ENCODE measurements around the gene FOXK1. TPM values are rescaled to one million over a fixed set of nuclear protein-coding genes. Genes with fewer than 3 reads are reported as not detected.

FOXK1 gene
- total RNA-seq, 1 donor from 2014 or later, result 56.3 TPM

DNA sequence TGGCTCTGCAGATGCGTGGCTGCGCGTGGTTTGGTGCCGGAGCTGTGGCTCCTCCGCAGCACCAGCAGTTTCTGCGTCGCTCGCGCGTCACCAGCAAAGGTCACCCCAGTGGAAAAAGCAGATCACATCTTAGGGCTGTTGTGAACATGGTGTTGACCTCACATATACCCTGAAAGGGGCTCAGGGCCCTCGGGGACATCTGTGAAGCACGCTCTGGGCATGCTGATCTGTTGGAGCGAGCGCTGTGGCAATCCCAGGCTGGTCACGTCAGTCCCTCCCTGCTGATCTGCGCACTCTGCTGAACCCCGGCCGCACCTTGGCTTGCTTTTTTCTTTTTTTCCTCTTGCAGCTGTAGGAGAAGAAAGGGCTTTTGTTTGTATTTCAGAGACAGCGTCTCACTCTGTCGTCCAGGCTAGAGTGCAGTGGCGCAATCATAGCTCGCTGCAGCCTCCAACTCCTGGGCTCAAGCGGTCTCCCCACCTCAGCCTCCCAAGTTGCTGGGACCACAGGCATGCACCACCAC, 60.0 kb downstream of the FOXK1 start:
- no peak for DNase-seq (ENCODE audit: extremely low read depth, low read depth, low spot score)

DNA sequence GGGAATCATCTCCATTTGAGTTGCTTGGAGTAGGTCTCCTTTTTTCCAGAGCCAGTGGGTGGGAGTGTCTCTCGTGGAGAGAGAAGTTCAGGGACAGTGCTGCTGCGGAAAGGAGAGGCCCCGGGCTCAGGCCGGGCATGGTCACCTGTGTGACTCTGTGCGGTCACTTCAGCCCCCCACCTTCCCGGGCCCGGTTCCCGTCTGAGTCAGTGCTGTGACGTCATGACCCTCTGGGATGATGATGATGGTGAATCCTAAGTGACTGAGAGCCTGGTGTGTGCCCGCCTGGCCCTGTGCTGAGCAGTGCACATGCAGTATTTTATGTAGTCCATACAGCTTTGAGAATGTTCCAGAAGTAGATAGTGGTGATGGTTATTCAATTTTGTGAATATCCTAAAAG, 60.8 kb downstream of the FOXK1 start:
- no peak for DNase-seq (ENCODE audit: extremely low read depth, low read depth, low spot score)

DNA sequence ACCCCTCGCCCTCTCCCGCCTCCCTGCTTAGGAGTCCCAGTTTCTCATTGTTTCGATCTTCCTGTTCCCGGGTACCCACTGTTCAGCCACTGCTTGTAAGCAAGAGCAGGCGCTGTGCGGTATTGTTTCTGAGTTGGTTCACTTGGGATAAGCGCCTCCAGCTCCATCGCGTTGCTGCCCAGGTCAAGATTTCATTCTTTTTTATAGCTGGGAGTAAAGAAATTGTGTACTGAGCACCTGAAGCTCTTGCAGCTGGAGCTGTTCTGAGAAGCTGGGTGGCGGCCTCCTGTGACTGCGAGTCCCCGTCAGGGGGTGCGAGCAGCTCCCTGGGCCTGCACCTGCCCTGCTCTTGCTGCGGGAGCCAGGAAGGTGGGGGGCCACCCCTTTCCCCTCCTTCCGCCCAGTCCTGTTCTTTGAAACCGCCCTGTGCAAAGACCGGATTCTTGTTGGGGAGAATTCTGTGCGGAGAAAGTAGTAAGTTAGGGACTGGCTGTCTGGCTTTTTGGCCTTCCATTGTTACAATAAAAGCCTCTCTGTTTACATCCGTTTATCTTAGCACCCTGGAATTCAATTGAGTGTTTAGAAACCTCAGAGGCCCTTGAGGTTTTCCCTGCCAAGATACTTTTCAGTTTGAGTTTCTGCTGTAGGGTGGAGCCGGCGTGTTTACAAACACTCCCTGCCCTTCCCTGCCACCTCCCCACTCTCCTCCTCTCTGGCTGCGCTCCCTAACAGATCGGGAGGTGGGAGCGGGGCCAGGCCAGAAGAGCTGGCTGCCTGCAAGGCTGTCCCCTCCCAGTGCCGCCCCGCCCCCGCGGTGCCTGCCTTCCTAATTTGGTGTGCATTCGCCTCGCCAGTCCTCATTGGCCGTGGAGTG, 62.5 kb downstream of the FOXK1 start:
- DNase-seq (ENCODE audit: extremely low read depth, low read depth, low spot score), result peak; percentile 85

DNA sequence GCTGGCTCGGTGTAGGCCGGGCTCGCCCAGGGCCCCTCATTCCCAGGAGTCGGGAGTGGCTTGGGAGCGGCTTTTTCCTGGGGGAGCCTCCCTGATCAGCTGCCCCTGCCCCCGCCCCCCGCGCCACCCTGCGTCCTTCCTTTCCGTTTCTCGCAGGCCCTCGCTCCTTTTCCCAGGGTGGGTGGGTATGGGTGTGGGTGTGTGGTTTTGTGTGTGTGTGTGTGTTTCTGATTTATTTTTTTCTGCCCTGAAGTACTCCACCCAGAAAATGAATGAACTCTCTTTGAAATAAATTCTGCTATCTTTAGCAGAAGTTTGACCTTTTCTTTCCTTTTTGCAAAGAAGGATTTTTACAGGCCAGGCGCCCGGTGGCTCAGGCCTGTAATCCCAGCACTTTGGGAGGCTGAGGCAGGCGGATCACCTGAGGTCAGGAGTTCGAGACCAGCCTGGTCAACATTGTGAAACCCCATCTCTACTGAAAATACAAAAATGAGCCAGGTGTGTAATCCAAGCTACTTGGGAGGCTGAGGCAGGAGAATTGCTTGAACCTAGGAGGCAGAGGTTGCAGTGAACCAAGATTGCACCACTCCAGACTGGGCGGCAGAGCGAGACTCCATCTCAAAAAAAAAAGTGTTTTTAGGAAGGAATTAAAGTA, 63.3 kb downstream of the FOXK1 start:
- no peak for DNase-seq (ENCODE audit: extremely low read depth, low read depth, low spot score)

DNA sequence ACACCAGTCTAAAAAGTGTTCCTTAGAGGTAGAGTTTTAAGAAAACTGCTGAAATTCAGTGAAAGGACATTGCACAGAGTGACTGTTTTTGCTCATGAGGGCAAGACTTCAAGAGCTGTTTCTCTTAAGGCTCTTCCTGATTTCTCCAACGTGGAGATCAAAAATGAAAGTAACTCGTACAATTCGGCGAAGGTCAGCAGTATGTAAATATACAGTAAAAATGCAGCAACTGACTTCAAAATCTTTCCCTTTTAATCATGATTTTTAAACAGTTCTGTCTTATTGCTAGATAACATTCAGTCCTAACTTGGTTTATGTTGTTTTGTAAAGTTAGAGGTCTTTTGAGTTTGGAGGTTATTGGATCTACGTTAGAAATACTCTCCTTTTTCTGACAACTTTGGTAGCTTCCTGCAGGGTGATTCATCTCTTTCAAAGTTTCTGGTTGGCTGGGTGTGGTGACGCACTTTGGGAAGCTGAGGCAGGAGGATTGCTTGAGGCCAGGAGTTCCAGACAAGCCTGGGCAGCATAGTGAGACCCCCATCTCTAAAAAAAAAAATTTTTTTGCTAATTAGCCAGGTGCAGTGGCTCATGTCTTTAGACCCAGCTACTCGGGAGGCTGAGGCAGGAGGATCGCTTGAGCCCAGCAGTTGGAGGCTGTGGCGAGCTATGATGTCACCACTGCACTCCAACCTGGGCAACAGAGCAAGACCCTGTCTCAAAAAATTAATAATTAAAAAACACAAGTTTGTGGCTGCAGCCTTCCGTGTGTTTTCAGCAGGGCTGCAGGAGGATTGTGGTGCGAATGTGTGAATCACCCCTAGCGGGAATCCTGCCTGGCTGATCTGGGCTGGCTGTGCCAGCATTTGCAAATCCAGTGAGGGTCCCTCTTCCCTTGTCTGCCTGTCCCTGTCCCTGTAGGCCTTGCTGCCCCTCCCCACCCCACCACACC, 64.2 kb downstream of the FOXK1 start:
- no peak for DNase-seq (ENCODE audit: extremely low read depth, low read depth, low spot score)

DNA sequence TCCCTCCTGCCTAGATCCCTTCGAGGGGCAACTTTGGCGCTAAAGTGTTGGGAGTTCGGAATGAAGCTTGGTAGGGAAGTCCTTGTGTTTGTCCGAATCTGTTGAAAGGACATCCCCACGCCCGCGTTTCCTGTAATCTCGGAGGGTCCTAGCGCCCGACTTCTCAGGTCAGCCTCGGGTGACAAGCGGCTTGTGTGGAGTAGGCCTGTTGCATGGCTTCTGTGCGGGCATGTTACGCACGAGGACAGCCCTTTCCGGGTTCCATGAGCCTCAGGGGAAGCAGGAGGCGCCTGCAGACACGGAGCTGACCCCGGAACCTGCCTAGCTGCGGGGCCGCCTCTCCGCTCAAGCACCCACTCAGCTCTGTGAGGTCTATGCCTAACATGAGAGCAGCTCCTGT, 64.9 kb downstream of the FOXK1 start:
- no peak for DNase-seq (ENCODE audit: extremely low read depth, low read depth, low spot score)

DNA sequence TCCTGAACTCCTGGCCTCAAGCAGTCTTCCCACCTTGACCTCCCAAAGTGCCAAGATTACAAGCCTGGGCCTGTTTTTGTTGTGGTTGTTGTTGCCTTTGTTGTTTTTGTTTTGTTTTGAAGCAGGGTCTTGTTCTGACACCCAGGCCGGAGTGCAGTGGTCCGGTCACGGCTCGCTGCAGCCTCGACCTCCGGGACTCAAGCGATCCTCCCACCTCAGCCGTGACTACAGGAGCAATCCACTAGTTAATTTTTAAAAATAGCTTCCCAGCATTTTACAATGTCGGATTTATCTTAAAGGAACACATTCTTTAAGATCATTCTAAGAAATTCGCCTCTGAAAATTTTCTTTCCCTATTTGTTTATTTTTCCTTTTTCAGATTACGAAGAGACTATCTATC, 65.7 kb downstream of the FOXK1 start:
- DNase-seq (ENCODE audit: extremely low read depth, low read depth, low spot score), result no peak

DNA sequence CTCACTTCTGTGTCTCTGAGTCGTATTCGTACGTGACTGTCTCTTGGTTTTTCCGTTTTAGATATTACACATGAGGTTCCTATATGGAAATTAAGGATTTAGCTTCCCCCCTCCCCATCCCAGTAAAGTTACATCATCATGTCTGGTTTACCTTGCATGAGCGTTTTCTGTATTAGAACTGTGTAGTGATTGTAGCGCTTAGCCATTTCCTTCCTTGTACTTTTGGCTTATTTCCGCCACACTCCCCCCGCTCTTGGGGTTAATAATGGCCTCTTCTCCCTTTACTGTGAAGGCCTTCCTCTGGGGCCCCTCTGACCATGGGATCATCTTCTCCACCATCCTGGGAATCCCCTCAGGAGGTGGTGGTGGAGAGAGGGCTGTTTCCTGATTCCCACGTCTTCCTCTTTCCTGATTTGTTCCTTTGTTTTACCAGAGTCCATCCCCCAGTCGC, 66.2 kb downstream of the FOXK1 start:
- no peak for DNase-seq (ENCODE audit: extremely low read depth, low read depth, low spot score)

DNA sequence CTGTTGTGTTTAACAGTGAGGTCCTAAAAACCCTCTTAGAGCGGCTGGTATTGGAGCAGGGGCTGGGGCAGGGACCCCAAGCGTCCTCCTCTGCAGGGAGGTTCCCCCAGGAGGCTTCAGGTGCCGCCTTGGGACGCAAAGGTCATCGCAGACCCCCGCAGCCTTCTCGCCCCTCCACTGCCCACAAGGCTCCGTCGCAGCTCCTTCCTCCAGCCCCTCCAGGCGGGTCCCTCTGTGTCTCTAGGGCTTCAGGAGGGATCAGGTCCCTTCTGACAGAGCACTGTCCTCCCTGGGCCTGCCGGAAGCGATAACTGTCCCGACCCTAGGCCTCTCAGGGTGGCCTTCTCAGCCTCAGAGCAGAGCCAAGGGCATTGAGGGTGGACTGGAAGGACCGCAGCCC, 67.3 kb downstream of the FOXK1 start:
- no peak for DNase-seq (ENCODE audit: extremely low read depth, low read depth, low spot score)

DNA sequence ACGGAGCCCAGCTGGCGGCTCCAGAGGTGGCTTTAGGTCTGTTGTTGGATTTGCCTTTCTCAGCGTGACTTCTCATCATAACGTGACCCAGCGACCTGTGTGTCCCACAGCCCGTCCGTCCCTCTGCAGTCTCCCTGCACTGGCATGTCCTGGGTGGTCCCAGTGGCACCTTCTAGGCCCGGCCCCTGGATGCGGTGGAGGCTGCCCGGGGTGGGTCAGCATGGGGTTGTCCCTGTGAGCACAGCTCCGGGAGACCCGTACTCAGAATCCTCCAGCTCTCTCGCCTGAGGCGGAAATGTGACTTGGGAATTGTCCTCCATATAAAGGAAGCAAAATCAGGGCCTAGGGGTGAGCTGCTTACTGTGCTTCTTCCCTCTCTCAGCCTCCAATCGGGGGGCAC, 67.7 kb downstream of the FOXK1 start:
- DNase-seq (ENCODE audit: extremely low read depth, low read depth, low spot score), result no peak

DNA sequence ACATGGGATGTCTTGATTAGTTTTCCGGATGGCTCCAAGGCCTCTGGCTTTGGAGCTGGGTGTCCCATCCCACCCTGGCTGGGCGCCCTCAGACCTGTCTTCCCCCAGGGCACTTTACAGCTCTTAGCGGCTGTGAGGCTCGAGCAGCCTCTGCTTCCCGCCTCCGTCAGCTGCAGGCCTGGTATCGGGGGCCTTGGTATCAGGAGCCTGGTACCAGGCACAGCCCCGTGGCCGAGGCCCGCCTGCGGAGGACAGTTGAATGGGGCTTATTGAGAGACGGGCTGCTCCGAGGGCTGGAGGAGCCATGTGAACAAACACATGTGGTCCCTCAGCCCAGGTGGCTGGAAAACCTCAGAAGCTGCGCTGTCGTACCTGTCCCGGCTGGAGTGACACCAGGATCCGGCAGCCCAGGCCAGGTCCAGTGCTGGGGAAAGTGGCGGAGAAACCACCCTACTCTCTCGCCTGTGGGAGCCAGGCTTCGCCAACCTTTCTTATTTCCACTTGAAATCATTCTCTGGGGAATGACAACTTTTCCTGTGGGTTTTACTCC, 69.4 kb downstream of the FOXK1 start:
- no peak for DNase-seq (ENCODE audit: extremely low read depth, low read depth, low spot score)

DNA sequence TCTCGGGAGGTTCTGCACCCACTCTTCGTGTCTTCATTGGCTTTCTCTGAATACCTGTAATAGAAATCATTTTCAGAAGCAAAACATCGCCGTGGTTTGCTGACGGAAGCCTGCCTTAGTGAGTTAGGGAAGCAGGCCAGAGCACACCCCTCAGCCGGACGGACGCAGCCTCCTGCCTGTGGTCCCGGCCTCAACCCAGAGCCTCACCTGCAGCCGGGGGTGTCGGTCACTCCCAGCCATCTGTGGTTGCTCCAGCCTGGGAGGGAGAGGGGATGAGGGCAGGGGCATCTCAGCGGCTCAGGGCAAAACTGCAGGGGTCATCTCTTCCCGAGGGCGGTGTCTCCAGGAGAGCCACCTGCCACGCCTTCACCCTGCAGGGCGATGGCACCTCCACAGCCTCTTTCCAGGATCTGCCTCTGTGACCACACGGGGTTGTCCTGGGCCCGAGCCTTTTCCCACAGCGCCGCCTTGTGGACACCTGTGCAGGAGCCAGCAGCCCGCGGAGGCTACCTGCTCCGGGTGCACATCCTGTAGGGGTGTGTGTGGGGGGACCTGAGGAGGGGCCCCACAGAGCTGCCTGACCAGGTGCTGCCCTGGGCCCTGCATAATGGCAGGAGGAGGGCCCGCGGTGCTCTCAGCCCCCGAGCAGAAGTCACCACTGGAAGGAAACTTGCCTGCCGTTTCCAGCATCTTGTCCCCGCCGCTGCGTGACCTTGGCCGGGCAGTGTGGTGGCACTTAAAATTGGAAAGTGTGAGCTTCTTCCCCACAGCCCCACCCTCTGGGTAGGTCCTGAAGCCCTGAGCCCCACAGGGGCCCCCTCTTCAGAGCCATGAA, 71.7 kb downstream of the FOXK1 start:
- DNase-seq (ENCODE audit: extremely low read depth, low read depth, low spot score), result no peak

DNA sequence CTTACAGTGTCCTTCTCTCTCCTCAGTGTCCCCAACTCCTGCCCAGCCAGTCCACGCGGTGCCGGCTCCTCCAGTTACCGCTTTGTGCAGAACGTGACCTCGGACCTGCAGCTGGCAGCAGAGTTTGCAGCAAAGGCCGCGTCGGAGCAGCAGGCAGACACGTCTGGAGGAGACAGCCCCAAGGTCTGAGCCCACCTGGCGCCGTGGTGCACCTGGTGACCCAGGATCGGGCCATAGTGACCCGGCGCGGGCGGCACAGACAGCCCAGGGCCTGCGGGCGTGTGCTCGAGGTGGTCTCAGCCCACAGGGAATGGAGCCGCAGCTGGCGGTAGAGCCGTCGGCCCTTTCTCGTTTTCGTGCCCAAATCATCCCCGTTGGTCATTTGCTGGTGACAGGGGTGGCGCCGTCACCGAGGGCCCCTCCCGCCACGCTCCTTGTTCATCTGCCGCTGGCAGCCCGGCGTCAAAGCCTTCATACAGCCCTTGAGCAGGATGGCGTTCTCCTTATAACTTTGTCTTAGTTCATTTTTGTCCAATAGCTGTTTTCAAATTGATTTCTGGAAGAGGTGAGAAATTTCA, 72.4 kb downstream of the FOXK1 start:
- DNase-seq (ENCODE audit: extremely low read depth, low read depth, low spot score), result no peak

DNA sequence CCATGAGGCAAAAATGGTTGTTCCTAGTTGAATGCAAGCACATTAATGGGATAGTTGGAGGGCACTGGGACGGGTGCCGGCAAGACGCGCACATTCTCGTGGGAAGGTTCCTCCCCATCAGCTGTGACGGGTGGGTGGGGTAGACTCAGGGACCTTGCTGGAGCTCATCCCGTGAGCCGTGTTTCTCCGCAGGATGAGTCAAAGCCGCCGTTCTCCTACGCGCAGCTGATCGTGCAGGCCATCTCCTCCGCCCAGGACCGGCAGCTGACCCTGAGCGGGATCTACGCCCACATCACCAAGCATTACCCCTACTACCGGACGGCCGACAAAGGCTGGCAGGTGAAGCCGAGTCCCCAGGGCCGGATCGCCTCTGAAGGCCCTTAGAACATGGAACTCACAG, 73.0 kb downstream of the FOXK1 start:
- DNase-seq (ENCODE audit: extremely low read depth, low read depth, low spot score), result no peak

DNA sequence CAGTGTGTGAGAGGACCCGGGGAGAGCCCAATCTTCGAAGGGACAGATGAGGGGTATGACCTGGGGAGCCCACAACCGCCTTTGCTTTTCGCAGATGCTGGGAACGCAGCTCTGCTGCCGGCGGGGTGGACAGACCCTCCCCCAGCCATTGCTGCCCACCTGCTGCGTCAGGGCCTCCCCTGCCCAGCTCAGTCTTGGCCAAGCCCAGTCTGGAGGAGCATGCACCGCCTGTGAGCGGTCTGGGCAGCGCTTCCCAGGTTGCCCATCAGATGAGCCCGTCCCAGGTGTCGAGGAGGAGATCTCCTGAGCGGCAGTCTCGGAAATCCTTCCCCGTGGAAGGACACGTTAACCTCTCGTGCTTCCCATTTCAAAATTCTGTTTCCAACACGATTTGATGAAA, 76.0 kb downstream of the FOXK1 start:
- no peak for DNase-seq (ENCODE audit: extremely low read depth, low read depth, low spot score)

DNA sequence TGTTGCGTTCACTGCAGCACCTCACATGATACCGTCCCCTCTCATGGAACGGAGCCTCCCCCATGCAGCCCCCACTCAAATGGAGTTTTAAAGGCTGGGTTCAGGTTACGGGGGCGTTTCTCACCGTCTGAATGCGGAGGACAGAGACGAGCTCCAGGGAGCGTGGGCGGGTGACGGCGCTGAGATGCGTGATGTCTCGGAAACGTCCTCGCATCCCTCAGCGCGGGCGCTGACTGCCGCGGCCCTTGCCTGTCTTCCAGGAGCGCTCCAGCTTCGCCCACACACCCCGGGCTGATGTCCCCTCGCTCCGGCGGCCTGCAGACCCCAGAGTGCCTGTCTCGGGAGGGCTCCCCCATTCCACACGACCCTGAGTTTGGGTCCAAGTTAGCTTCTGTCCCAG, 76.7 kb downstream of the FOXK1 start:
- no peak for DNase-seq (ENCODE audit: extremely low read depth, low read depth, low spot score)

DNA sequence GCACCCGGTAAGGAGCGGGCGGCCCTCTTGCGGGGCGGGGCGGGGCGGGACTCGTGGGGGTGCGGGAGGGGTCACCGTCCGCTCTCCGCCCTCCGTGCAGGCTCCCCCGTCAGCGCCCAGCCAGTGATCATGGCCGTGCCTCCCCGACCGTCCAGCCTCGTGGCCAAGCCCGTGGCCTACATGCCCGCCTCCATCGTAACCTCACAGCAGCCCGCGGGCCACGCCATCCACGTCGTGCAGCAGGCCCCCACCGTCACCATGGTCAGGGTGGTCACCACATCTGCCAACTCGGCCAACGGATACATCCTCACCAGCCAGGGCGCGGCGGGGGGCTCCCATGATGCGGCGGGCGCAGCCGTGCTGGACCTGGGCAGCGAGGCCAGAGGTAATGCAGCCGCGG, 77.1 kb downstream of the FOXK1 start:
- DNase-seq (ENCODE audit: extremely low read depth, low read depth, low spot score), result no peak

DNA sequence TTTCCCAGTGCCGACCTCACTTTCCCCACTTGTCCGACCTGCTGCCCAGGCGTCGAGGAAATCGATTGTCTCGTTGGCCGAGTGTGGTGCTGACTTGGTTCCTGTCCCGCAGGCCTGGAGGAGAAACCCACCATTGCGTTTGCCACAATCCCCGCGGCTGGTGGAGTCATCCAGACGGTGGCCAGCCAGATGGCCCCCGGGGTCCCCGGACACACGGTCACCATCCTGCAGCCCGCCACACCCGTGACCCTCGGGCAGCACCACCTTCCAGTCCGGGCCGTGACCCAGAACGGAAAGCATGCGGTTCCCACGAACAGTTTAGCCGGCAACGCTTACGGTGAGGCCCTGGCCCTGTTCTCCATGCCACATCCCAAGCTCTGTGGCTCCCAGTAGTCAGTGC, 78.9 kb downstream of the FOXK1 start:
- DNase-seq (ENCODE audit: extremely low read depth, low read depth, low spot score), result no peak
